Stimulated activated CD8-positive, alpha-beta memory T cell treated with anti-CD3 and anti-CD28 coated beads, Interleukin-15, amount 100 ng/mL, for 4 hours (primary cell): ENCODE measurements around the gene N4BP3.
"Not testable (repeated sequence)": the region's sequence is repeated elsewhere in the genome, so short reads cannot be mapped to it uniquely, and the experiment has no call there.

Experiments used
- DNase-seq, 2 donors: peaks; one replicate each; pipeline ENCODE4 v3.0.0-alpha.2; 2020; ENCODE audit warnings: low read depth in 2 of 2

The N4BP3 gene

GRCh38 chr5:178113141-178113787, at the start of gene N4BP3:
Gene N4BP3 (plus strand): TSS chr5:178113532. CDS start chr5:178119584, 6,052 bp downstream.
- DNase-seq = peak; percentile 68 to 78

GRCh38 chr5:178067755-178068154, 45.6 kb upstream of the N4BP3 start:
- DNase-seq = no peak

- DNase-seq = no peak
Measured at GRCh38 chr5:178068293-178068692, 45.0 kb upstream of the N4BP3 start.

GRCh38 chr5:178069909-178070308, 43.4 kb upstream of the N4BP3 start:
- DNase-seq = no peak

GRCh38 chr5:178071108-178071507, 42.2 kb upstream of the N4BP3 start:
- no peak for DNase-seq

GRCh38 chr5:178072749-178073148, 40.6 kb upstream of the N4BP3 start:
- DNase-seq = no peak

- DNase-seq = no peak
Measured at GRCh38 chr5:178074266-178074952, 38.9 kb upstream of the N4BP3 start.

- not testable (repeated sequence) for DNase-seq
Measured at GRCh38 chr5:178076965-178077364, 36.4 kb upstream of the N4BP3 start.

- no peak for DNase-seq
Measured at GRCh38 chr5:178077751-178078150, 35.6 kb upstream of the N4BP3 start.

GRCh38 chr5:178078197-178079010, 34.9 kb upstream of the N4BP3 start:
- DNase-seq = no peak

GRCh38 chr5:178080056-178080455, 33.3 kb upstream of the N4BP3 start:
- DNase-seq = no peak

- no peak for DNase-seq
Measured at GRCh38 chr5:178080618-178081410, 32.5 kb upstream of the N4BP3 start.

GRCh38 chr5:178081571-178082243, 31.6 kb upstream of the N4BP3 start:
- no peak for DNase-seq

GRCh38 chr5:178083922-178084321, 29.4 kb upstream of the N4BP3 start:
- no peak for DNase-seq

- DNase-seq = no peak
Measured at GRCh38 chr5:178085316-178085715, 28.0 kb upstream of the N4BP3 start.

GRCh38 chr5:178086266-178086665, 27.1 kb upstream of the N4BP3 start:
- DNase-seq = no peak

GRCh38 chr5:178087199-178087598, 26.1 kb upstream of the N4BP3 start:
- not testable (repeated sequence) for DNase-seq

GRCh38 chr5:178090856-178091255, 22.5 kb upstream of the N4BP3 start:
- no peak for DNase-seq

- DNase-seq = no peak
Measured at GRCh38 chr5:178093134-178093533, 20.2 kb upstream of the N4BP3 start.

- DNase-seq = no peak
Measured at GRCh38 chr5:178094345-178094744, 19.0 kb upstream of the N4BP3 start.

GRCh38 chr5:178098685-178099084, 14.6 kb upstream of the N4BP3 start:
- no peak for DNase-seq
